NCI-H345 treated with DMSO at 0.1 percent for 48 hours (cell line): ENCODE data around the gene ZCCHC13.
"Not testable (repeated sequence)": the region's sequence is repeated elsewhere in the genome, so short reads cannot be mapped to it uniquely, and the experiment has no call there.

ENCODE experiments used
- DNase-seq: peaks from one replicate; lab custom pipeline; 2025; ENCODE audit not compliant: unreplicated experiment; lab: John Stamatoyannopoulos, UW

Gene ZCCHC13

DNA sequence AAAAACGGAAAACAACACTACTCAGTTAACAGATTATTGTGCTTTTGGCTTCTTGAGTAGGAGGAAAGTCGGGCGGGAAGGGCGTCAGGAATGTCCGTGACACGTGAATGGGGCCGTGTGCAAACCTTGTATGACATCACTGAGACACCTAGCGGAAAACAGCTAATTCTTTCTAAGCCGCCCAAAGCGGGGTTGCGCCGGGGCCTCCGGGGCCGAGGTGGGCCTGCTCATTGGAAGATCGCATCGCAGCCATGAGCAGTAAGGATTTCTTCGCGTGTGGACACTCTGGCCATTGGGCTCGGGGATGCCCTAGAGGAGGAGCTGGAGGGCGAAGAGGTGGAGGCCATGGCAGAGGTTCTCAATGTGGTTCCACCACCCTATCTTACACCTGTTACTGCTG is at the start of gene ZCCHC13:
ZCCHC13 (plus strand) TSS at position 165 of the 400 bp plus-strand sequence; CDS start at position 252, 87 bp downstream.
- DNase-seq = no peak

DNA sequence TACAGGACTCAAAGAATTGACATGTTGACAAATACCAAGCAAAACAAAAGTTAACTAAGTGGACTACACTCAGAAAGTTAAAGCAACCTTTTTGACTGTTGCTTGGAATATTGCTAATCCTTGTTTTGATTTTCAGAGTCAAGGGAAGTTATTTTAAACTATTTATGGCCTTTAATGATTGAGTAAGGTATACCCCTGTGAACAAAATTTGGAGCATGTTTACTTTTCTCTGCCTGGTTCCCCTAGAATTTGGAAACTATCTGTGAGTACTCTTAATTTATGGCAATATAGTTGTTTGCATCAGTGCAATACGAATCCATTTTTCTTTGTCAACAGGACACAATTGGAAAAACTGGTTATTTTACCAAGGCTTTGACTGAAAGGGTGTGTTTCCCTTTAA is 45.9 kb upstream of the ZCCHC13 start:
- DNase-seq = not testable (repeated sequence)

DNA sequence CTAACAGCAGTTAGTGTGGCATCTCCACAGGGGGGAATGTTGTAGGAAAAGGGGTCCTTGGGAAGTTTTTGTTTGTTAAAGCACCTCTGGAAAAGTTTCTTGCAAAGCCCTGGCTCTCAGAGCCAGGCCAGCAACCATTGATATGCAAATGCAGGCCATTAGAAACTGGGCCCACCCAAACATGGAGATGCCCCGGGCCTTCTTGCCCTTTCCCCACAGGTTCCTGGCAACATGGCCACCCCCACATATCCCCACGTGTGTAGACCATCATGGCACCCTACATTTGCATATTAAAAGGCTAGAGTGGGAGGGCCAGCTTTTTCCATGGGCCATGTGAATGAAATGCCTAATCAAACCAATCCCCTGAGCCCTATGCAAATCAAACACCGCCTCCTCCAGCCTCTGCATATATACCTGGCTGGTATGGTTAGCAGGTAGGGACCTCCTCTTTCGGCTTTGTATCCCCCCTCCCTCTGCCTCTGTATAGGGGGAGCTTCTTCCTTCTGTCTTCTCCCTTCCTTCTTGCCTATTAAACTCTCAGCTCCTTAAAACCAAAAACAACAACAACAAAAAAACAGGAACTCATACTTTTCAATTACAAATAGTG is 44.0 kb upstream of the ZCCHC13 start:
- DNase-seq = no peak

DNA sequence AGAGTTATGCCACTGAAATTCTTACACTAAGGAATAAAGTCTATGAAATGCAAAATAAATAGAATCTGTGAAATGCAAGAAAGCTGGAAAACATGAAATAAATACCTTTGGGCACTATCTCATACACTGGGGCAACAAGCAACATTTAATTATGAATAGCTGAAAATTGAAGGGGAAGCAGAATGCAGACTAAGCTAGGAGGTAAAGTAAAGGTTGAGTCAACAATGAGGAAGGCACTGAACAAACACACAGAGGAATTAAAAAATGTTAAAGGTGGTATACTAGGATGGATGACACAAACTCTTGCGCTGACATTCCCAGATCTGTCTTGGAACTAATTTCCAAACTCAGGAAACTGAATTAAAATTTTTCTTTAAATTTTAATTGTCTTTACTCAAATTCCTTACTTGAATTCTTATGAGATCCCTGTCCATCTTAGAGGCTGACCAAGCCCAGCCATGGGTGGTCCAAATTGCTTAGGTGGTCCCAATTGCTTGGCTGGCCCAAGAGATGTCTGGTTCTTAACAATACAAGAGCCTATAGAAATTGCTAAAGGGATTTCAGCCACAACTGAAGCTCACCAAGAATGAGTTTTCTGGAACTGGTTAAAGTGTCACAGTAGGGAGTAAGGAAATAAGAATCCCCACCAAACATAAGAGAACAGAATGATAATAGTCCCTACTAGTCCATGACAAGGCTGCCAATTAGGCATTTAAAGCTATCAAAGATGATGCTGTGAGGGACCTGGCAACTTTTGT is 41.3 kb upstream of the ZCCHC13 start:
- DNase-seq = no peak

DNA sequence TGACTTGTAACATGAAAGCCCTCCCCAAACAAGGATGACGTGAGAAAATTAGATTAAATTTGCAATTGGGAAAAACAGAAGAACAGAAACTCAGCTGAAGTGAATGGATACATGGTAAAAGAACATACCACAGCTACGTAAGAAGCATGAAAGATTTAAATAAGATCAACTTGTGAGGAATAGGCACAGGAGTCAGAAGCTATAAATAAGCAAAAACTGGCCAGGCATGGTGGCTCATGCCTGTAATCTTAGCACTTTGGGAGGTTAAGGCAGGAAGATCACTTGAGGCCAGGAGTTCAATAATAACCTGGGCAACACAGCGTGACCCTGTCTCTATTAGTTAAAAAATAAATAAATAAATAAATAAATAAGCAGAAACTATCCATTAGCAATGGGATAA is 33.6 kb upstream of the ZCCHC13 start:
- no peak for DNase-seq

DNA sequence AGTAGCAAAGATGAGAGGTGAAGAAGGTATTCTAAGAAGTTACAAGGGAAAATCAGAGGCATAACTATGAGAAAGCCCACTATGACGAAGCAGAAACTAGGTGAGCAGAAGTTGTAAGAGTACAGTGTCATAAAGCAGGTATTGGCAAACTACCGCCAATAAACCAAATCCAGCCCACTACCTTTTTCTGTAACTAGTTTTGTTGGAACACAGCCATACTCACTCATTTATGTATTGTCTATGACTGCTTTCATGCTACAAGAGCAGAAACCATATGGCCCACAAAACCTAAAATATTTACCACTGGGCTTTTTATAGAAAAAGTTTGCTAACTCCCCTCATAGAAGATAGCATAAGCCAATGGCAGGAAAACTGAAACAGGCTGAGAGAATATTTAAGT is 31.8 kb upstream of the ZCCHC13 start:
- no peak for DNase-seq

DNA sequence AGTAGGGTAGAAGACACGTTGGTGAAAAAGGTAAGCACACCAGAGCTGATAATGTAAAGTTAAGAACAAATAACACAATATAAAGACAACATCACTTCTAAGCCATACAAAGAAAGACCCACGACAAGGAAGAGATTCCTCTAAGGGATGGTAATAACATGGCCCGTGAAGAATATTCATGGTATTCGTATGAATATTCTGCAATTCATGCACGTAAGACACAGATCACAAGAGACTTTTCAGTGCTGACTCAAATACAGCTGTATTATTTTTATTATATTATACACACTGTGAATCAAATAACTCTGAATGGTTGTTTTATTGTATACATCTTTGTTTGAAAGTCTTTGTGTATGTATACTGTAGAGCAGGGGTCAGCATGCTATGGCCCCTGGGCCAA is 29.5 kb upstream of the ZCCHC13 start:
- no peak for DNase-seq

DNA sequence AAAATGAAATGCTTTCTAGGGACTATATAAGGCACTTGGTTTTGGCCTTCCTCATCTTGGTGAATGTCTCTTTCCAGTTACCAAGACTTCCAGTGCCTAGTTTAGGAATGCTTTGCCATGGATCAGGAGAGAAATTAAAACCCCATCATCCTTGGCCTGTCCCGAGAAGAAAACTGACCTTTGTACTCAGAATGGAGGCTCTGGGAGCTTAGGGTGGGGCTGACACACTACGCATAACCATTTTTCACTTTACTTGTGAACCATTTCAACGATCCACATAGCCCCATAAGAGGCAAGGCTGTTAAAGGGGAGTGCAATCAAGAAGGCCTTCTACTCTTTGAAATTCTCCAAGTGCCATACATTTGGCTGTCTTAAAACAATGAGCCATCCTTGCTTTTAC is 26.7 kb upstream of the ZCCHC13 start:
- no peak for DNase-seq

DNA sequence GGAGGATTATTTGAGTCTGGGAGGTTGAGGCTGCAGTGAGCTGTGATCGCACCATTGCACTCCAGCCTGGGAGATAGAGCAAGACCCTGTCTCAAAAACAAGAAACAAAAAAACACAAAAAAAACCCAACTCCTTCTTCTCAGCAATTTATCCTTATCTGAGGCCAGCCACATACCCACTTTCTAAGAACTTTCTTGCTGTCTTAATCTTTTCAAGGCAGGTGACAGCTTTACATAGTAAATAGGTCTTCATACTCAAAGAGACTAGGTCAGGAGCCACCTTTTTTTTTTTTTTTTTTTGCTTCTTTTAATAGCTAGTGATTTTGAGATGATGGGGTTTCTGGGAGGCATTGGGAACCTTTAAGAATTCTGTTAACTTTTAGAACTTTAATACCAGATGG is 26.1 kb upstream of the ZCCHC13 start:
- DNase-seq = no peak

DNA sequence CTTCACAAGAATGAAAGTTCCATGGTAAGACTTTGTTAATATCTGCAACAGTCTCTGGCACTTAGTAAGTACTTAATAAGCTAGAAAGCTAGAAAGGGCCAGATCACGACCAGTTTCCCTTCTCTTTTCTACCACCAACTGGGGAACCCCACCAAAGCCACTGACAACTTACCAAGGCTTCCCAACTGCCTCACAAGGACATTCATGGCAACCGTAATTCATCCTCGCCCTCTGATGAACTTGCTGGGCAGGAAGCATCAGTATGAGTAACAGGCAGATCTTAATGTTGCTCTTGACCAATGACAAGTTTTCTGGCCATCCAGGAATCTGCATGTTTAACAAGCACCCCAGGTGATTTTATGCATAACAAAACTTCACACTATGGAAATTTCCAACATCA is 23.2 kb upstream of the ZCCHC13 start:
- DNase-seq = no peak

DNA sequence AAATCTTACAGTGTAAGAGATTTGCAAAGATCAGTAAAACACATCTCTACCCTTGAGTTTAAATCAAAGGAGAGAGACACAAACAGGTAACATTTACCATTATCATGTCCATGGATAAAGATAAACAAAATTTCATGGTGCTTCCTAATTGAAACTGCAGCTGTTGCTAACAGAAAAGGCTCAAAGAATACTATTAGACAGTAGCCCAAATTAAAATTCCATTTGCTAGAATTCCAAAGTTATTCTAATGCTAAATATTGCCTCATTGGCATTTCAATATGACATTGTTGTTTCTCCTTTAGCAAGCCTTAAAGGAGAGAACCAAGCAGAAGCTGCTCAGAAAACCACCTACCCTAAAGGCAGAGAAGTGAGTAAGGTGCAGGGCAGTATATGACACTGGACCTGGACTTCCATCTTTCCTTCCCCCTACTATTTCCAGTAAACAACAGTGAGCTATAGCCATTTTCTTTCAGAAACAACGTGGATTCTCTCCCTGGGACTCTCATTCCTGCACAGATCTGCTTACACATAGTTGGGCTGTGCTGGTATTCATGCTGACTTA is 19.5 kb upstream of the ZCCHC13 start:
- no peak for DNase-seq

DNA sequence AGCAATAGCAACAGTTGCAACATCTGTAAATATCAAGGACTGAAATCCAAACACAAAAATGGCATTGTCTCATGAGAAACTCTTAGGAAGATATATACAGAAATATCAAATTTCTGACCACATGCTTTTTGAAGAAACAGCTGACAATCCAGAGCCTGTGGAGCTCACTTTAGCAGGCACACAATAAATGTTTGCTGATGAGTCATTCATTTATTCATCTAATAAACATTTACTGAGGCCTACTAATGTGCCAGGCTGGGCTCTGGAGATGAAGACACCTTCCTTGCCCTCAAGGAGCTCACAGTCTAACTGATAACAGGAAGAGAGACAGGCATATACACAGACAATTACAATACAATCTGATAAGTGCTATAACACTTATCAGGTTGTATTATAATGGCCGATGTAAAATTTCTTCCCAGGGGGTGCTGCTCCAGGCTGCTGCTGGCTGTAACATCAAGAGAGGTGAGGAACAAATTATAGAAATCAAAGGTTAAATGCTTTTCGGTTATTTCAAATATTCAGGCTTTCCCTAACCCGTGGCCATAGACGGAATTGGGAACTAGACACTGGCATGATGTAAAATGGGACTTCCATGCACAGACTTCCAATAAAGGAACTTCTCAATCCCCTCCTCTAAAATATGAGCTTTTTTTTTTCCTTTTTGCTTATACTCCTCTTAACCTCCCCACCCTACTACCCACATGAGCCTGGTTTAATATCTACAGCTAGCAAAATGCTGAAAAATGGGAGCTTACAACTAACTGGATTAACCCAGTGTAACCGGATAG is 16.8 kb upstream of the ZCCHC13 start:
- no peak for DNase-seq

DNA sequence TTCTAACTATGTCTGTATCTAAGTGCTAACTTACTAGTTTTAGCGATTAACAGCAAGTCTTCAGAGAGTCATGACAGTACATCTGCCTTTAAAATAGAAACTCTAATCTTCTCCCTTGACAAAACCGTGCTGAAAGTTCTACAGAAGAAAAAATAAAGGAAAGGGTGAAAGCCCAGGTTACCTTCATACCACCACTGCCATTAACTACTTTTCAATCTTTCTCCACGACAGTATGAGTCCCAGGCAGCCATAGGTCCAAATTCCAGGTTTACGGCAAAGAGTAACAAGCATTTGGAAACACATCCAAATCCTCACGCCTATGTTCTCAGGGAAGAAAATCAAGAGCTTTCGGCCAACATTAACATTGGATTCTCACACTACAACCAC is 12.4 kb upstream of the ZCCHC13 start:
- DNase-seq = peak; percentile 23

DNA sequence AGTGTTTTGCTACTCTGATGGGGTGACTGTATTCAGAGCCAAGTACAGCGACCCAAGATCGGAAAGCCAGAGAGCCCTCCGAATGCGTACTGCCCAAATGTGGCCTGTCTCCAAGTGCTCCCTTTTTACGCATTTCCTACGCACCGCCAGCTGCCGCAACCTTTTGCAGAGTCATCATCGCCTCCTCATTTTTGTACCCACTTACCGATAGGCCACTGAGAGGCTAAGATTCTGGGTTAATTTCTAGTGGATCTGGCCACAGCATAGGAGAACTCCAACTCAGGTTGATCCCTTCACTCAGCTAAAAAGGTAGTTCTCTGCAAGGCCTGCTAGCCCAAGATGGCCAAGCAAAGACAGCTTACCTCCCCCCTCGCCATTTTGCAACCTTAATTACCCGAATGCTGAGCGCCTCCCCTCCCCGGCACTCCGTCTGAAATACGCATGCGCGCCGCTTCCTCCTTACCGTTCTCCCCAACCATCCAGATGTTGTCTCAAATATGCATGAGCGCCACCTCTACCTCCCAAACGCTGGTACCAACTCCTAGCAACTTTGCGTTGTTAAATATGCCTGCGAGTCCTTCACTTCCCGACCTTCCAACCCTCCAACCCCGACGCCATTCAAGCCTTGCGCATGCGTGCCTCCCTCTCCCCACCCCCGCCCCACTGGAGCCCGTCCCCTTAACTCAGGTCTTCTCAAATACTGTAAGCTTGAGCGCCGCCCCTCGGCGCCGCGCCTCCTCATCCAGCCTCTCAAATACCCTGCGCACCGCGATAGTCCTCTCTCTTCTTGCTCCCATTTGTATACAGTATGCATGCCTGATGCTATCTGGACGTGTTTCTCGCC is 11.8 kb upstream of the ZCCHC13 start:
- DNase-seq = peak; percentile 80

DNA sequence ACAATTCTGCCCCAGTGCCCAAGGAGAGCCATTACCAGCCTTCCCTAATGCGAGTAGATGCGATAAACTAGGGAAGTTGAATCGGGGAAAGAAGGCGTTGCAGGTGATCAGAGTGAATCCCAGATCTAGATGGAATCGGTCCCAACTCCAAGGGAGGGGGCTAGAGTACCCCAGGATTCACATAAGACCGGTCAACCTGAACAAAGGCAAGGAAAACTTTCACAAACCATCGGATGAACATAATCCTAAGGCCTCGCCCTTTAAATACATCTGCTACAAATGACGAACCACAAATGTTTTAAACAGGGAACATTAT is 11.2 kb upstream of the ZCCHC13 start:
- no peak for DNase-seq

DNA sequence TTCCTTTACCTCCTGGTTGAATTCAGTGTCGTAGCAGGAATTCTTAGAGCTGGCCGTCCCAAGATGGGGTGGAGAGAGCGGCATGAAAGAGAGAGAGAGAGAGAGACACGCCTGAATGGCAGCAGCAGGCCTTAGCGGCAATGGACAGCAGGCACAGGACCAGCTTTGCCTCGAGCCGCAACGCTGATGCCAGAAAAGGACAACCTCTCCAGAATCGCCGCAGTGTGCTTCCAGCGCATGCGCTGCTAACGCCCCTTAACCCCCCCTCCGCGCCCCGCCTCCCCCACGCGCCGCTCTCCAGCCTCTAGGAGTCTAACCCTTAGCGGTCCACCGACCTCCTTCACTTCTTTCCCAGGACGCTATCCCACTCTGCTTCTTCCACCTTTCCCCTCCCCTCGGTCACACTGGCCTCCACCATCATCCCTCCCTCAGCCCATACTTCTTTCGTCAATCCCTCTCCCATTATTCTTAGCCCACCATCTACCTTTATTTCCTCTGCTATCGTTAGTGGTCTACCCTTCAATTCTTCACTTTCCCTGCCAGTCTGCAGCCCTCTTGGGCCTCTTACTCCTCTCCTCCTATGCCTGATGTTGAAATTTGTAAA is 10.5 kb upstream of the ZCCHC13 start:
- DNase-seq = peak; percentile 41

DNA sequence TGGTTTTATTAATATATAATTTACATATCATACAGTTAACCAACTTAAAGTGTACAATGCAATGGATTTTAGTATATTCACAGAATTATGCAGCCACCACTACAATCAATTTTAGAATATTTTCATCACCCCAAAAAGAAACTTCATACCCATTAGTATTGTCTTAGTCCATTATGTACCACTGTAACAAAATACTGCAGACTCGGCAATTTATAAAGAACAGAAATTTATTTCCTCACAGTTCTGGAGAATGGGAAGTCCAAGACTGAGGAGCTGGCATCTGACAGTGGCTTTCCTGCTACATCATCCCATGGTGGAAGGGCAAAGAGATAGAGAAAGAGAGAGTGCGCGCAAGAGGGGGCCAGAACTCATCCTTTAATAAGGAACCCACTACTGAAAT is 8.9 kb upstream of the ZCCHC13 start:
- DNase-seq = no peak

DNA sequence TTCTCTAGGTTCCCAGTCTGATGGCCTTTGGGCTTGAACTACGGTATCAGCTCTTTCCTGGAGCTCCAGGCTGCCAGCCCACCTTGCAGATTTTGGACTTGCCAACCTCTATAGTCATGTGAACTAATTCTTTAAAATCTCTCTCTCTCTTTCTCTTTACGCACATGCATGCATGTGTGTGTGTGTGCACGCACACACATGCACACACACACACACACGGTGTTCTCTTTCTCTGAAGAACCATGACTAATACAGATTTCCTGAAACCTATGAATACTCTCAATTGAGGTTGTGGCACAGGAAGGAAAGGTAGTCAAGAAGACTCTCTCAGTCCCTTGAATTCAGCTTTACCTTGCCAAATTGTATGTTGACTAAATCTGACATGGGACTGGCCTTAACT is 6.2 kb upstream of the ZCCHC13 start:
- no peak for DNase-seq

DNA sequence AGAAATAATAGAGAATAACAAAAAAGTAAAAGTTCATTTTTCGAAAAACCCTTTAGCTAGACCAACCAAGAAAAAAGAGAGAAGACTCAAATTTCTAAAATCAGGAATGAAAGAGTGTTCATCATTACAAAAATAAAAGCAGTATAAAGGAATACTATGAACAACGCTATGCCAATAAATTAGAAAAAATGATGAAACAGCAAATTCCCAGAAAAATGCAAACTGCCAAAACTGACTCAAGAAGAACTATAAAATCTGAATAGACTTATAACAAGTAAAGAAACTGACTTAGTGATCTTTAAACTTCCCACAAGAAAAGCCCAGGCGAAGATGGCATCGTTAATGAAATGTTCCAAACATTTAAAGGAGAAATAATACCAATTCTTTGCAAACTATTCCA is 3.1 kb upstream of the ZCCHC13 start:
- DNase-seq = no peak

DNA sequence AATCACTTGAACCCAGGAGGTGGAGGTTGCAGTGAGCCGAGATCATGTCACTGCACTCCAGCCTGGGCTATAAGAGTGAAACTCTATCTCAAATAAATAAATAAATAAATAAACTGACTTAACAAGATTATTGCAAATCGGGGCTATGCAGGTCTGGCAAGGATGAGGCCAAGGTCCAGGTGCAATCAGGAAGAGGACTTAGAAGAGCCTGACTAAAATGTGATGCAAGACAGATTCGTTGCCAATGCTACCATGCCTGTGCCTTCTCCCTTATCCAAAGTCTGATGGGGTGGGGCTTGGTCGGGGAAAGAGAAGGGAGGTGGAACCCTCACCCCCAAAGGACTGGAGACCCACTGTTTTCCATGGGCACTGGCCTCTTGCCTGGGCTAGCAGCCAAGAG is 14.7 kb downstream of the ZCCHC13 start:
- DNase-seq = no peak

DNA sequence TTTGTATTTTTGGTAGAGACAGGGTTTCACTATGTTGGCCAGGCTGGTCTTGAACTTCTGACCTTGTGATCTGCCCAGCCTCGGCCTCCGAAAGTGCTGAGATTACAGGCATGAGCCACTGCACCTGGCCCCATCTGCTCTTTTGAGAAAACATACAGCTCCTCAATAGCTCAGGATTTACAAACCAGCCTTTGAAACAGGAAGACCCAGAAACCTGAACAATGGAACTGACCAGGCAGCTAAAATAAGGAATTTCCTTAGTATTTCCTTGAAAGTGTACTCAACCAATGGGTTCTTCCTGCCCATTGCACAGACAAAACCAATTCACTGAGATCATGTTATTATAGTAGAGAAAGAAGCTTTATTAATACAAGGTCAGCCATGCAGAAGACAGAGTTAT is 15.3 kb downstream of the ZCCHC13 start:
- not testable (repeated sequence) for DNase-seq
